ENCODE data around the gene METAP1D.

GRCh38 chr2:171965661-171966060 lies 34.1 kb upstream of the METAP1D start:
- TF ChIP-seq CTCF (IDR thresholded peaks at IDR 0.05) (no peak), POLR2A (IDR thresholded peaks at IDR 0.05) (no peak)
